Loucy (cell line): ENCODE data around the gene ZNF205.

ENCODE experiments used
- EZH2phosphoT487 ChIP-seq: fragments of 200-600 bp; IDR thresholded peaks from 2 replicates; pipeline ENCODE4 v1.6.1; 2018; ENCODE audit warnings: antibody characterized with exemption, mild to moderate bottlenecking, moderate library complexity, borderline replicate concordance
- TF ChIP-seq, protein P1 (sequence below): fragments of 200-600 bp; sonication (generic); conservative IDR thresholded peaks from 2 replicates; pipeline ENCODE4 v1.5.1; 2014; ENCODE audit warnings: mild to moderate bottlenecking, antibody characterized with exemption, low read length

DNA sequence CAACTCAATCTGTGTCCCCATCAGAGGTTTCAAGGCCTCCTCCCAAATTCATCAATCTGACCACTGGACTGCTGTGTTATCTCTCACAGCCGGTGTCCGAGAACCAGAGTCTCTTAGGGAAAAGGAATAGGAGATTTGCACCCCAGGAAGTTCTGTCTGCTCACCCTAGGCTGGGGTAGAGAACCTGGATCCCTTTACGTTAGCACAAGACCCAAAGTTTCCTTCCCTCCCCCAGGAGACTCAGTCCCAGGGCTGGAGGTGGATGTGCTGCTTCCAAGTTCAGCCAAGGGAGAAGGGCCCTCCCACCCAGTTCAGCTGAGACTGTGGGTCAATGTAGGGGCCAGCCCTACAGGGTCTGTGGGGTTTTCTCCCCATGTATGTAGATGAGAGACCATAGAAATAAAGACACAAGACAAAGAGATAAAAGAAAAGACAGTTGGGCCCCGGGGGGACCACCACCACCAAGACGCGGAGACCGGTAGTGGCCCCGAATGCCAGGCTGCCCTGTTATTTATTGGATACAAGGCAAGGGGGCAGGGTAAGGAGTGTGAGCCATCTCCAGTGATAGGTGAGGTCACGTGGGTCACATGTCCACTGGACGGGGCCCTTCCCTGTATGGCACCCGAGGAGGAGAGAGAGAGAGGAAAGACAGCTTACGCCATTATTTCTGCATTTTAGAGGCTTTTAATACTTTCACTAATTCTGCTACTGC, 52.9 kb downstream of the ZNF205 start:
- TF ChIP-seq, protein P1, sequence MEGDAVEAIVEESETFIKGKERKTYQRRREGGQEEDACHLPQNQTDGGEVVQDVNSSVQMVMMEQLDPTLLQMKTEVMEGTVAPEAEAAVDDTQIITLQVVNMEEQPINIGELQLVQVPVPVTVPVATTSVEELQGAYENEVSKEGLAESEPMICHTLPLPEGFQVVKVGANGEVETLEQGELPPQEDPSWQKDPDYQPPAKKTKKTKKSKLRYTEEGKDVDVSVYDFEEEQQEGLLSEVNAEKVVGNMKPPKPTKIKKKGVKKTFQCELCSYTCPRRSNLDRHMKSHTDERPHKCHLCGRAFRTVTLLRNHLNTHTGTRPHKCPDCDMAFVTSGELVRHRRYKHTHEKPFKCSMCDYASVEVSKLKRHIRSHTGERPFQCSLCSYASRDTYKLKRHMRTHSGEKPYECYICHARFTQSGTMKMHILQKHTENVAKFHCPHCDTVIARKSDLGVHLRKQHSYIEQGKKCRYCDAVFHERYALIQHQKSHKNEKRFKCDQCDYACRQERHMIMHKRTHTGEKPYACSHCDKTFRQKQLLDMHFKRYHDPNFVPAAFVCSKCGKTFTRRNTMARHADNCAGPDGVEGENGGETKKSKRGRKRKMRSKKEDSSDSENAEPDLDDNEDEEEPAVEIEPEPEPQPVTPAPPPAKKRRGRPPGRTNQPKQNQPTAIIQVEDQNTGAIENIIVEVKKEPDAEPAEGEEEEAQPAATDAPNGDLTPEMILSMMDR: no peak
- TF ChIP-seq EZH2phosphoT487: no peak
